Stomach (tissue), 4 donors: Measurements from ENCODE around the gene ARV1.

Experiments used
- POLR2AphosphoS5 ChIP-seq, 3 donors: sonication (generic); formaldehyde crosslinking; IDR thresholded peaks; one replicate each; pipeline ENCODE4 v1.6.1; 2016; ENCODE audit warnings: antibody characterized with exemption in 3 of 3
- TF ChIP-seq, protein P1 (sequence below), 7 experiments: fragments of 450-650 bp in 4 of 7; fragments of 200-600 bp in 3 of 7; sonication (generic) in 3 of 7; IDR thresholded peaks; one replicate each; pipeline ENCODE4 v1.5.1; 2016 to 2019; ENCODE audit warnings: antibody characterized with exemption in 7 of 7, control low read depth in 2 of 7, mild to moderate bottlenecking in 1 of 7

DNA sequence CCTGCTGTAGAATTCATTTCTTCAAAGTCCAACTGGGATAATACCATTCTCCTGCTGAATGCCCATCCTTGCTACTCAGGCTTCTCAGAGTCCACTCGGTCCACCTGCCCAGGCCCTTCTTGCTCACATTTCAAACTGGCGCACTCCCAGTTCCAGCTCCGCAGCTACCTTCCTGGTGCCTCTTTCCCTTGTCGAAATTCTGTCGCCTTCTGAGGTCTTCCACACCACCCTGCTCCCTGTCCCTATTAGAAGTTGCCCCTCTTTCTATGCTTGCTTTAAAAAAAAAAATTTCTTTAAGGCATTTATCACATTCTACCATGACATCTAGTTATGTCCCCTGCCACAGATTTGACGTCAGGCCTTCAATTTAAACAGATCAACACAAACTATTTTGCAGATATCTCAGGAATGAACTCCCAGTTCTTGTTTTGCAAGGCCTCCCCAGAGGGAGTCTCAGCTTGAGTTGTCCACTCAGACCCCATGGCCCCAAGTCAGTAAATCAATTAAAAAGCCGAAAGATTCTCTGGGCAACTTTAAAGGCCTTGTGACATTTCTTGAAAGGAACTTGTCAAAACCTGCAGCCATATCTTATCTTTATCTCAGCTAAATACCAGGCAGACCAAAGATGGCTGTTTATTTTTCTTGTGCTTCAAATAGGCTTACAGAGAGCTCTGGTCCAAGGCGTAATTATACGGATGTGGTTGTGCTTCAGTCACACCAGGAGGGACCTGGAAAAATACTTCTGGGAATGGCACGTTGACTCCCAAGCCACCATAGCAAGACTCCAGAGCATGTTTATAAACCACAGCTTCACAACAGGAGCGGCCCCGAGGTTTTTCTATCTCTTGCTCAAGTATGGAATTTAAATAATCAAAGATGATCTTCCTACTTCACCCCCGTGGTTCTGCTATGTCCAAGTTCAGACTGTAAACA lies 59.0 kb downstream of the ARV1 start:
- TF ChIP-seq, protein P1, sequence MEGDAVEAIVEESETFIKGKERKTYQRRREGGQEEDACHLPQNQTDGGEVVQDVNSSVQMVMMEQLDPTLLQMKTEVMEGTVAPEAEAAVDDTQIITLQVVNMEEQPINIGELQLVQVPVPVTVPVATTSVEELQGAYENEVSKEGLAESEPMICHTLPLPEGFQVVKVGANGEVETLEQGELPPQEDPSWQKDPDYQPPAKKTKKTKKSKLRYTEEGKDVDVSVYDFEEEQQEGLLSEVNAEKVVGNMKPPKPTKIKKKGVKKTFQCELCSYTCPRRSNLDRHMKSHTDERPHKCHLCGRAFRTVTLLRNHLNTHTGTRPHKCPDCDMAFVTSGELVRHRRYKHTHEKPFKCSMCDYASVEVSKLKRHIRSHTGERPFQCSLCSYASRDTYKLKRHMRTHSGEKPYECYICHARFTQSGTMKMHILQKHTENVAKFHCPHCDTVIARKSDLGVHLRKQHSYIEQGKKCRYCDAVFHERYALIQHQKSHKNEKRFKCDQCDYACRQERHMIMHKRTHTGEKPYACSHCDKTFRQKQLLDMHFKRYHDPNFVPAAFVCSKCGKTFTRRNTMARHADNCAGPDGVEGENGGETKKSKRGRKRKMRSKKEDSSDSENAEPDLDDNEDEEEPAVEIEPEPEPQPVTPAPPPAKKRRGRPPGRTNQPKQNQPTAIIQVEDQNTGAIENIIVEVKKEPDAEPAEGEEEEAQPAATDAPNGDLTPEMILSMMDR (IDR thresholded peaks at IDR 0.05), result no peak
- no peak for TF ChIP-seq POLR2AphosphoS5 (IDR thresholded peaks at IDR 0.05)
